ENCODE data around the gene ARFGAP3.
"Not testable (repeated sequence)": the region's sequence is repeated elsewhere in the genome, so short reads cannot be mapped to it uniquely, and the experiment has no call there.

ARFGAP3 gene

DNA sequence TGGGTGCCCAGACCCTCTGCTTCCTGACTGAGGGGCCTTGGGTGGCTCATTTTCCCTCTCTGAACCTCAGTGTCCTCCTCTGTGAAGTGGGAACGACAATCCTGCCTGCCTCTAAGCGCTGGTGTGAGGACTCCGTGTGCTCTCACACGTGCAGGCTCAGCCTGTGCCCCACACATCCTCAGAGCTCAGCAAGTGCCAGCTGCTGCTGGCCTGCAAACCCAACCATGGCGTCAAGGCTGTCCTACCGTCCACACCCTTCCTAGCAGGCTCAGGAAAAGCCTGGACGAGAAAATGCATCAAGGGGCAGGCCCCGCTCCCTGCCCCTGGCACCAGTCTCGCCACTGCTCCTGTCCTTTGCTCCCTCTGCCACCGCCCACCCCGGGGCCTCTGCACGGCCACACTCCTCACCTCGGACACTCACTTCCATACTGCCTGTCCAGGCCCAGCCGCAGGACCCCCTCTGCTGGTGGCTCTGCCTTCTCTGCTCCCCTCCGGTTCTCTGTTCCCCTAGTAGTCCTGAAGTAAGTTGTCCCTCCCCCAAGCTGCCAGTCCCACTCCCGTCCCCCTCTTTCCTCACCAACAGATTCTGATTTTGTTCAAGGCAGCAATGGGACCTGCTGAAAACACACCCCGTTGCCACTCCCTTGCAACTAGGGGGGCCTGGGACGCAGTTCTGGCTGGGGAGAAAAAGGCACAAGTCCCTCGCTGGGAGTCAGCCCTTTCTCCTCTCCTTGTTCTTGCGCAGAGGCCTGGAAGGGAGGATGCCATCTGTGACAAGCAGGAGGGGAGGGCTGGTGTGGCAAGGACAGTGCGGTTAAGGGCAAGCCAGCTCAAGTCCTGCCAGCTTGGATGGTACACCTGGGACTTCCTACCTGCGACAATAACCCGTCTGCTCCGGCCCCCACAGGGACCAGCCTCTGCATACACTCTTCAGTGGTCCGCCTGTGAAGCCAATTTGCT is 62.2 kb downstream of the ARFGAP3 start:
- peak; percentile 12 for DNase-seq (ENCODE audit: low spot score)

DNA sequence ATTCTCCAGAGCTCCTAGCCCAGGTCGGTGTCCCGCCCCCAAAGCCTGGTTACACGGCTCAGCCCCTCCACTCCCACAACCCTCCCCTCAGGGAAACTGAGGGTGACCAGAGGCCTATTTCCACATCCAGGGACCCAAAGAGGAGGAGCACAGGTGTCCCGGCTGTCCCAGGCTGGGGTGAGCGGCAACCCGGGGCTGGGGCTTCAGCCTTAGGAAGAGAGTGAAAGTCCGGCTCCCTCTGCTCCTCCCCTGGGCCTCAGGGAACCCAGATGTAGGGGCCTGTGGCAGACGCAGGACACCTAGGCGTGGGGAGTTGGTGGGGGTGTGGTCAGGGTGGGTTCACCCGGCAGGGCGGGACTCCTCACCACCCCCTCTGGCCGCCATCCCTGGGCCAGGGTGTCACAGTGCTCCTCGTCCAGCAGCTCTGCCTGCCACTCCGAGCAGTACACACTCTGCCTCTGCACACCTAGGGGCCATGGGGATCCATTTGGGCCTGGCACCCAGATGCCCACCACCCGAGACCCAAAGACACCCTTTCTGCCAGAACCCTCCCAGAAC is 63.1 kb downstream of the ARFGAP3 start:
- DNase-seq (ENCODE audit: low spot score), result peak; percentile 5

DNA sequence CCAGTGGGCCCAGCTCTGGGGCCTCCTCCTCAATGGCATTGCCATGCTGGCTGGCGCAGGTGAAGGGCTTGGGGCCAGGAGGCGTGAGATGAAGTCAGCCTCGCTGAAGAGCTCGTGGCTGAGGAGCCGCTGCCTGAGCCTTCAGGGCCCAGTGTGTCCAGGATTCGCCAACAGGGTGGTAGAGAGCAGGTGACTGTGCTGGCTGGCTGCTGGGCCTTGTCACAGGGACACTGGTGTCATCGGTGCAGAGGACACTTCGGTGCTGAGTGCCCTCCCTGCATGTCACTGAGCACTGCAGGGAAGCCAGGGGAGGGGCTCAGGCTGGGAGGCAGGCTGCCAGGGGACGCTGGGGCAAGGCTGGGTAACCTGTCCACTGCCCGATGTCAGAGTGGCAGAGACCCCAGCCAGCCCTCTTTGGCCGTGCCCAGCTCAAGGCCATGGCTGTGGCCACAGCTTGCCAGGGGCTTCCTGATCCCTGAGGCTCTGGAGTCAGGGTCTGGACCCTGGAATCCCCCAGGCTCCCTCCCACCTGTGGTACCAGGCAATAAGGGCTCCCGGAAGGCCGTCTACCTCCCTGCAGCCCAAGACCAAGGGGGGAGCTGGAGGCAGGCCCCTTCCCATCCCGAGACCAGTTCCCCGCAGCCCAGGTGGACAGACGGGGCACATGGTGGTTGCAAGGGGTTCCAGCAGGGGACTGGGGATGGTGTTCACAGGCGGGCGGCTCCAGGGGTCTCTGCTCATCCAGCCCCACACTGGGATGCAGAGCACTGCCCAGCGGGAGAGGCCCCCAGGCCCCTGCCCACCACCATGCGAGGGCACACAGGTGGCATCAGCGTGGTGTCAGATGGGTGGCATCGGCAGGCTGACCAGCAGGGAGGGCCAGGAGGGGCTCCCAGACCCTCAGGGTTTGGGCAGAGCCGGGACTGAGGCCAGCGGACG is 63.9 kb downstream of the ARFGAP3 start:
- no peak for DNase-seq (ENCODE audit: low spot score)

DNA sequence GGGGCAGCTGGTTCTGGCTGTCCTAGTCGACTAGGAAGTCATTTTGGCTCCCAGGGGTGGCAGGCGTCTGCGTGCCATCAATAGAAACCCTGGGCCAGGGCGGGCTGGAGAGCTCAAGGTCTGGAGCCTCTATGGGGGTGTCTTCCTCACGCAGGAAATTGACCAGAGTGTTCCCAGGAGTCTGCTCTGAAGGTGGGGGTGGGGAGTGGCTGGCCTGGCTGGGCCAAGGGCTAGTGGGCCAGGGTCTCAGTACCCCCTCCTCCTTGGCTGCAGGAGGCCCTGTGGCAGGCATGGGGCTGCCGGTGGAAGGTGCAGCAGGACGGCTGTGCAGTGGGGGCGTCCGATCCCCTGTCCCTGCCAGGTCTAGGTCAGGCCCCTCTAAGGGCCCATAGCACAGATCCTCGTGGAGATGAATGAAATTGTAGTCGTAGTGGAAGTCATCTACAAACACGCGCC is 64.6 kb downstream of the ARFGAP3 start:
- no peak for DNase-seq (ENCODE audit: low spot score)

GRCh38 chr22:42791721-42792452 is 65.2 kb downstream of the ARFGAP3 start:
- DNase-seq (ENCODE audit: low spot score), result no peak

GRCh38 chr22:42788466-42788865 is 68.6 kb downstream of the ARFGAP3 start:
- DNase-seq (ENCODE audit: low spot score), result no peak

GRCh38 chr22:42788021-42788420 is 69.1 kb downstream of the ARFGAP3 start:
- DNase-seq (ENCODE audit: low spot score), result no peak

DNA sequence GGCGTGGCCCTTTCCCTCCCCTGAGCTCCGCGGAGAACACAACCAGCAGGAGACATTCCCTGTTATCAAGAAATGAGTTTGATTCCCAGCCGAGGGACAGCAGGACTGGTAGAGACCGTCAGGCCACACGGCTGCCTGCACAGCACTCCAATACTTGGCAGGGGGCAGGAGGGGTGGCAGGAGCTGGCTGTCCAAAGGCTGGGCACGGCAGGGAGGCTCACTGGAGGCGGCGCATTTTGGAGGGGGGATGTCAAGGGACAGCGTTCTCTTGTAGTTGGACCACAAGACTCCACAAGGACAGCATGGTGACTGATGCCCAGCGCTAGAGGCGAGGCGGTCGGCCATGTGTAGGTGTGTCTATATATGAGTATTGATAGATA is 69.7 kb downstream of the ARFGAP3 start:
- no peak for DNase-seq (ENCODE audit: low spot score)

DNA sequence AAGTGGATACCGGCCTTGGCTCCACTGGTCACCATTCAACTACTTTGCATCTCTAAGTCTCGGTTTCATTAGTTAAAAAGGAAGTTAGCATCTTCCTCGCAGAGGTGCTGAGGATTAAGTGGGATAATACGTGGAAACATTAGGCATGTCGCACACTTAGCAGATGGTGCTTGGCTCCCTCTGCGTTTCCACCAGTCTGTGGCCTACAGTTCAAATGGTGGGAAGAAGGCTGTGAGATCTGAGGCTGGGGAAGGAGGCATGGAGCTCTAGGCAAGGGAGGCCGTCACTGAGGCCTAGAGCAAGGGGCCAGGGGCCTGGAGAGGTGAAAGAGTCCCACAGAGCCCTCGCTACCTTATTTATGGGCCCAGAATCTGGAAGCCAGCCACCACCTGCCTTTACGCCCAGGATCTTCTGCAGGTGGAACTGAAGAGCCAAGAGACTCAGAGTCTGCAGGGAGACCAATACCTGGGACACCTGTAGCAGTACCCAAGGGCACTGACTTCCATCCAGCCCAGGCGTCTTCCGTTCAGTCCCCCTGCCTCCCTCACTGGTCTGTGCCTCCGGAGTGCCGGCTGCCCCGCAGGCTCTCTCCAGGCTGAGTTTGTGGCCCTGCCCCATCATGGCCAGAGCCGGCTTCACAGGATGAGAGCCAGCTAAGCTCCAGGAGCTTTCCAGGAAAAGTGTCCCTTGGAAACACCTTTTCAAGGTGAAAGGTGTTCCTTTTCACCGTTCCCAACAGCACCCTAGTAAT is 70.3 kb downstream of the ARFGAP3 start:
- DNase-seq (ENCODE audit: low spot score), result no peak

DNA sequence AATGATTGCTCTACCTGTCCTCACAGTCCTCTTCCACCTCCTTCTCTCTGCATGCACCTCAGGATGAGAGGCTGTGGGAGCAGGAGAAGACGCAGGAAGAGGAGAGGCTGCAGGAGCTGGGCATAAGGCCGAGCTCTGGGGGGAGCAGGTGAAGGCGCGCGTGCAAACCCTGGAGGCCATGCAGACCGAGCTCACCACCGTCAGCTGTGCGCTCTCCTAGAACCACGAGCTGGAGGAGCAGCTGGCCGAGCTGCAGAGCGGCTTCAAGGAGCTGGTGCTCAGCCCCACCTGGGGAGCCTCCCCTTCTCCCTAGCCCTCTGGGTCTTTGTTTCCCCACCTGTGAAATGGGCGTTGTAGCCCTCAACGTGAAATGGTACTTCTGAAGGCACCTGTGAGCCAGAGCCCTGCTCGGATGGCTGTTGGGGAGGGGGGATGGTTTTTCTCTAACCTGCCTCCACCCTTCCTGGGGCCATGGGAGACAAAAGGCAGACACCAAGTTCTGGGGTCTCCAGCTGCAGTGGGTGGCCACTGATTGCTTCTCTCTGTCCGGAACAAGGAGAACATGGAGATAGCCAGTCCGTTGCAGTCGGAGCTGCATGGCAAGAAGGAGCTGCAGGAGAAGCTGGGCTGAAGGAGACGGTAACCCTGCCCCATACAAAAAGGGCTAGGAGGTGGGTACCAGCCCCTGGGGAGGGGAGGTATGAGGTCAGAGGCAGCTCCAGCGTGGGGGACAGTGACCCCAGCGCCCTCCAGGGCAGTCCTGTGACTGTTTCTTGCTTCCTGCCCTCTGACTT is 71.2 kb downstream of the ARFGAP3 start:
- no peak for DNase-seq (ENCODE audit: low spot score)

GRCh38 chr22:42782306-42782705 is 74.8 kb downstream of the ARFGAP3 start:
- not testable (repeated sequence) for DNase-seq (ENCODE audit: low spot score)

DNA sequence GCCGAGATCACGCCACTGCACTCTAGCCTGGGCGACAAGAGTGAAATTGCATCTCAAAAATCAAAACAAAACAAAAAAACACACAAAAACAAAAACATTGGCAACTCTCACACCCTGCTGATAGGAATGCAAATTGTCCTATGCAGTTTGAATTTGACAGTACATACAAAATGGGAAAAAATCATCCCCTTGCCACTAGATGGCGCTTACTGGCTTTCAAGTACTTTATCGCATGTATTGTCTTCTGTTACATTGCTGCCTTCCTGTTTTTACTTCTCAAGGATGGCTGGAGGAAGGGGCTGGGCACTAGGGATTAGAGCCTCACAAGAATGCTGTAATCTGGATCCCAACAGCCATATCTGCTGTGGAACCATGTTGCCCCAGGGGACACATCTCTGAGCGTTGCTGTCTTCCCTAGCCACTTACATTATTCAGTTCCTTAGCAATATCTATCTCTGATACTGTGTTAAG is 77.0 kb downstream of the ARFGAP3 start:
- DNase-seq (ENCODE audit: low spot score), result peak; percentile 80

DNA sequence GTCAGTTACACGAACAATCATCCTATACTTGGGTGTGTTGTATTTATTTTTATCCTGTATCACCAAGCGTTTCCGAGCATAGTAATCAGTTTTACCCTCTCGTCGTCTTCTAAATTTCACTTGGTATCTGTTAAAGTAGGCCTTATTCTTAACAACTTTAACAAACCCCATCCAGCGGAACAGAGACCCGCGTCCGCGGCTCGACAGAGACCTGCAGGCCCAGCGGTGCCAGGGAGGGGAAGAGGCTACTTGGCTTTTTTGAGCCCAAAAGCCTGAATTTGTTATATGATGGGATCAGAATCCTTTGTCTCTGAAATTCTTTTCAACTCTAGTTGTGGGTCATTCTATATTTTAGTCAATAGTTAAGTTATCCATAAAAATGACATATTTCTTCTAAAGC is 79.9 kb downstream of the ARFGAP3 start:
- no peak for DNase-seq (ENCODE audit: low spot score)

GRCh38 chr22:42773167-42773566 is 83.9 kb downstream of the ARFGAP3 start:
- DNase-seq (ENCODE audit: low spot score), result no peak

DNA sequence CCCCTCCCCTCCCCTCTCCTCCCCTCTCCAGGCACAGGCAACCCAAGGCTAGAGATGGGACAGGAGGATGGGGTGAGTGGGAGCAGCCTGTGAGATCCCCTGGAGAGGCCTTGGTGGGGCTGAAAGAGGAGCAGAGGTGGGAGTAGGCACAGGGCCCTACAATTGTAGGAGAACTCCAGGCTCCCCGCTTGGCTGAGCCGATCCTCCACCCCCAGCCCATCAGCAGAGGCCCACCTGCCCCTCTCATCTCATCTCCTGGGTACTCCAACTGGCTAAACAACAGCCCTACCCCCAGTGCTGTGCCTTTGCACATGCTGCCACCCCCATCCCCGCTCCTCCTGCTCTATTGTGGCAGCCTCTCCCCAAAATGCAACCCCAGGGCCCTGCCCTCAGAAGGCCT is 84.4 kb downstream of the ARFGAP3 start:
- no peak for DNase-seq (ENCODE audit: low spot score)

GRCh38 chr22:42770941-42771647 is 86.0 kb downstream of the ARFGAP3 start:
- DNase-seq (ENCODE audit: low spot score), result no peak

GRCh38 chr22:42770448-42770726 is 86.7 kb downstream of the ARFGAP3 start:
- no peak for DNase-seq (ENCODE audit: low spot score)

GRCh38 chr22:42769574-42770447 is 87.3 kb downstream of the ARFGAP3 start:
- DNase-seq (ENCODE audit: low spot score), result peak; percentile 92

GRCh38 chr22:42769238-42769573 is 87.9 kb downstream of the ARFGAP3 start:
- peak; percentile 7 for DNase-seq (ENCODE audit: low spot score)
